Effector memory CD4-positive, alpha-beta T cell (primary cell): Measurements from ENCODE around the gene PGBD4.

Source experiments
- DNase-seq, 3 donors: peaks; one replicate each; pipeline ENCODE4 v3.0.0-alpha.2; 2020
- H3K27ac ChIP-seq: 2 replicates; pipeline ENCODE4 v1.7.0; 2013; ENCODE audit warnings: mild to moderate bottlenecking, low read length, moderate library complexity; ENCODE audit not compliant: insufficient read depth, poor library complexity, severe bottlenecking
- H3K27me3 ChIP-seq: replicated peaks from 2 replicates; pipeline ENCODE4 v1.7.0; 2013; ENCODE audit warnings: mild to moderate bottlenecking, low read length; ENCODE audit not compliant: insufficient read depth, control insufficient read depth, poor library complexity, severe bottlenecking
- H3K36me3 ChIP-seq: 2 replicates; pipeline ENCODE4 v1.7.0; 2013; ENCODE audit warnings: mild to moderate bottlenecking, low read length, moderate library complexity; ENCODE audit not compliant: control insufficient read depth, insufficient read depth
- H3K4me1 ChIP-seq: 2 replicates; pipeline ENCODE4 v1.7.0; 2013; ENCODE audit warnings: low read length, mild to moderate bottlenecking; ENCODE audit not compliant: control insufficient read depth, insufficient read depth, poor library complexity, severe bottlenecking
- H3K4me3 ChIP-seq: 2 replicates; pipeline ENCODE4 v1.7.0; 2013; ENCODE audit warnings: low read length, low read depth, mild to moderate bottlenecking; ENCODE audit not compliant: insufficient read depth, poor library complexity, severe bottlenecking
- H3K9me3 ChIP-seq: 2 replicates; pipeline ENCODE4 v1.7.0; 2013; ENCODE audit warnings: mild to moderate bottlenecking, low read length, moderate library complexity; ENCODE audit not compliant: control insufficient read depth
- total RNA-seq, 3 donors: gene quantifications; one replicate each; lab custom pipeline; 2026; lab: John Stamatoyannopoulos, UW

PGBD4 gene
- 11.4 to 25.6 (median 23.8) reads per million in 3 donors for total RNA-seq

GRCh38 chr15:34101366-34102174, at the start of gene PGBD4, which contains the start of gene EMC7:
TSS of gene PGBD4 (plus strand) at chr15:34102083. CDS start at chr15:34102532, 449 bp downstream.
TSS of gene EMC7 (minus strand) at chr15:34101862. CDS start at chr15:34101839, 23 bp downstream.
- H3K9me3 ChIP-seq = no peaks in the 10 kb centered on the region
- no peaks in the 10 kb centered on the region for H3K27me3 ChIP-seq
- H3K4me1 ChIP-seq = peaks cover 11% of the 10 kb centered on the region
- peak; percentile 99 for DNase-seq
- H3K27ac ChIP-seq = peak within 1 kb of the TSS; percentile 95
- no peaks in the 10 kb centered on the region for H3K36me3 ChIP-seq
- peak within 1 kb of the TSS; percentile 89 for H3K4me3 ChIP-seq

- H3K4me1 ChIP-seq = no peaks in the 10 kb centered on the region
- no peaks in the 10 kb centered on the region for H3K27me3 ChIP-seq
- no peak overlapping the region for H3K4me3 ChIP-seq
- no peaks in the 10 kb centered on the region for H3K36me3 ChIP-seq
- no peak for DNase-seq
- no peaks in the 10 kb centered on the region for H3K9me3 ChIP-seq
- H3K27ac ChIP-seq = no peak overlapping the region
These were observed 47.7 kb upstream of the PGBD4 start for GRCh38 chr15:34054081-34054707.

DNA sequence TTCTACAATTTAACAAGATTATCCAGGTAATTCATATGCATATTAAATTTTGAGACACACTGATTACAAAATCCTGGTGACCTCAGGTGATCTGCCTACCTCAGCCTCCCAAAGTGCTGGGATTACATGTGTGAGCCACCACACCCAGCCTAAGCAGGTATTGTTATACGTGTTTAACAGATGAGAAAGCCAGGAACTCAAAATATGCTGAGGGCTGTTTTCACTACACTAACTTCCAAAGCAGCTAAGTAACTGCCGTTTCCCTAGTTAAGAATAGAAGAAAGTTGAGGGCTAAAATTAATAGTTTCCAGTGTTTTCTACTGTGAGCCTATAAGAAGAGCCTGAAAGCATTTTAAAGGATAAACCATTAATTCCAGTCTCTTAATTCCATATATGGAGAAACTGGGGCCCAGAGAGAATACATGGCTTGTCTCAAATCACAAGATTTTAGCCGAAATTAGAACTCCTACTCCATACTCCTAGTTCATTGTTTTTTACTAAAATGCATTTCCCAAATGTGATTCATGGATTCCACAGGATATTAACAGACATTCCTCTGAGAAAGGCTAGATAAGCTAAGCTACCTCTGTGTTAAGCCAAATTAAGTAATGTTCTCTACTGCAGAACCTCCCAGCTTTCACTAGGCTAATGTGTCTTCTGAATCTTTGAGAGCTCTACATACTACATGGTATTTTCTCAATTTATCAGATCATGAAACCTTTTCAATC, 45.9 kb upstream of the PGBD4 start:
- DNase-seq = no peak
- no peak overlapping the region for H3K27ac ChIP-seq

GRCh38 chr15:34056911-34057310, 45.0 kb upstream of the PGBD4 start:
- Histone ChIP-seq H3K36me3 (no peaks in the 10 kb centered on the region), H3K27ac (no peak overlapping the region), H3K4me3 (no peak overlapping the region), H3K4me1 (no peaks in the 10 kb centered on the region), H3K9me3 (no peaks in the 10 kb centered on the region), H3K27me3 (no peaks in the 10 kb centered on the region)
- no peak for DNase-seq

More for the DNA sequence above, 45.9 kb upstream of the PGBD4 start:
- H3K36me3 ChIP-seq = no peaks in the 10 kb centered on the region
- no peaks in the 10 kb centered on the region for H3K9me3 ChIP-seq
- no peak overlapping the region for H3K4me3 ChIP-seq
- H3K27me3 ChIP-seq = no peaks in the 10 kb centered on the region
- H3K4me1 ChIP-seq = no peaks in the 10 kb centered on the region

DNA sequence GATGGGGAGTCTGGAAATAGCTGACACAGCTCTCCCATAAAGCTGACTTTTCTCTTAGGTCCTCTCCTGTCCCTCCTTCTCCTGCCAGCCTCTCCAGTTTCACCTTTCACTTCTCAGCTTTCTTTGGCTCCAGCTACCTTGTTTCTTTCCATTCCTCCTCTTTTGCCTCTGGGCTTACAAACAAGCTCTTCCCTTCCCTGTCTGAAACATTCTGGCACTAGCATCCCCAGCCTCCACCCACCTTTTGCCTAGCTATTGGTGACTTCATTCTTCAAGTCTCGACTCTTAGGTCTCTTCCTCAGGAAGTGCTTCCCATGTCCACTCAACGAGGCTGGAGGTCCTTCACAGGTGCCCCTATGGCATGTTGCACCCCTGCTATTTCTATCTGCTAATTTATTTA, 42.4 kb upstream of the PGBD4 start:
- Histone ChIP-seq H3K9me3 (no peaks in the 10 kb centered on the region), H3K27ac (no peak overlapping the region), H3K27me3 (no peaks in the 10 kb centered on the region), H3K4me1 (no peaks in the 10 kb centered on the region), H3K36me3 (no peaks in the 10 kb centered on the region), H3K4me3 (no peak overlapping the region)
- no peak for DNase-seq

GRCh38 chr15:34059946-34060345, 41.9 kb upstream of the PGBD4 start:
- no peaks in the 10 kb centered on the region for H3K27me3 ChIP-seq
- no peaks in the 10 kb centered on the region for H3K36me3 ChIP-seq
- no peak overlapping the region for H3K4me3 ChIP-seq
- H3K27ac ChIP-seq = no peak overlapping the region
- no peak for DNase-seq
- no peaks in the 10 kb centered on the region for H3K4me1 ChIP-seq
- H3K9me3 ChIP-seq = no peaks in the 10 kb centered on the region

DNA sequence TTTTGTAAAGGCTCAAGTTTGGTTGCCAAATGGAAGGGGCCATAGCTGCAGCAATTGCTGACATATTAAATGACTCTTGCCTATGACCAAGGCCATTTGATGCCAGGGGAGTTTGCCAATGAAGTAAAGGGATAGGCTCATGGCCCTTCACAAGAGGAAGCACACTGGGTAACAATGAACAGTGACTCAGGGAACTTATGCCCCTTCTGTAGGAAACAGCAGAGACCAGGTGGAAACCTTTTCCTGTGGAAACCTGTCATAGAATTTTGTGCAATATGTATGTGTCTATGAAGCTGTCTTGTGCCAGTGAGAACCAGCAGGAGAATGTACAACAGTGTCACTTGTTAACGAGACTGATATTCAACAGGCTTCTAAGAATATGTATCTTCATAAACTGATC, 37.4 kb upstream of the PGBD4 start:
- H3K27me3 ChIP-seq = no peaks in the 10 kb centered on the region
- H3K27ac ChIP-seq = no peak overlapping the region
- H3K9me3 ChIP-seq = no peaks in the 10 kb centered on the region
- no peaks in the 10 kb centered on the region for H3K36me3 ChIP-seq
- no peak overlapping the region for H3K4me3 ChIP-seq
- H3K4me1 ChIP-seq = no peaks in the 10 kb centered on the region
- no peak for DNase-seq

DNA sequence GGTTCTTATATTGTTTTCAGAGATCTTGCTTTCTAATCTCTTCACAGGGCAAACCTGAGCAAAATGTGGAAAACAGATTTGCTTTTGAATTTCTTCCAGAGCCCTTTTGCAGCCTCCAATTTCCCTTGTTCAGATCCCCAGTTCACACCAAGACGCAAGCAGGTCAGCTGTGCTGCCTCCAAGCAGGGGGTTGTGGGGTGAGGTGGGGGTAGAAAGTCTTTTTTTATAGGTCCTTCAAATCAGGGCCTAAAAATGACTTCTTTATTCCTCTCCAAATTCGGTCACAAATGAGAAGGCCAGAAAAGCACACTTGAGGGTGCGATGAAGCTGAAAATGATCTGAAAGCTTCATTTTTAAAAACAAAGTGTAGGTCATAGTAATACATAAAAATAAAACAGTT, 36.6 kb upstream of the PGBD4 start:
- Histone ChIP-seq H3K36me3 (no peaks in the 10 kb centered on the region), H3K27me3 (no peaks in the 10 kb centered on the region), H3K27ac (no peak overlapping the region), H3K4me3 (no peak overlapping the region), H3K4me1 (no peaks in the 10 kb centered on the region), H3K9me3 (no peaks in the 10 kb centered on the region)
- DNase-seq = no peak

- Histone ChIP-seq H3K36me3 (no peaks in the 10 kb centered on the region), H3K27ac (no peak overlapping the region), H3K27me3 (no peaks in the 10 kb centered on the region), H3K4me3 (no peak overlapping the region), H3K9me3 (no peaks in the 10 kb centered on the region), H3K4me1 (no peaks in the 10 kb centered on the region)
- DNase-seq = no peak
These were observed 35.9 kb upstream of the PGBD4 start for GRCh38 chr15:34065941-34066340.

DNA sequence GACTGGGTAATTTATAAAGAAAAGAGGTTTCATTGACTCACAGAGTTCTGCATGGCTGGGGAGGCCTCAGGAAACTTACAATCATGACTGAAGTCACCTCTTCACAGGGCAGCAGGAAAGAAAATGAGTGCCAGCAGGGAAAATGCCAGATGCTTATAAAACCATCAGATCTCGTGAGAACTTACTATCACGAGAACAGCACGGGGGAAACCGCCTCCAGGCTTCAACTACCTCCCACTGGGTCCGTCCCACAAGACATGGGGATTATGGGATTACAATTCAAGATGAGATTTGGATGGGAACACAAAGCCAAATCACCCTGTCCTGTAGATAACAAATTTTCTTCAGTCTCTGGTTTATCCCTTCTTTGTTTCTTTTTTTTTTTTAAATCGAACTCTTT, 31.9 kb upstream of the PGBD4 start:
- no peaks in the 10 kb centered on the region for H3K27me3 ChIP-seq
- DNase-seq = no peak
- H3K9me3 ChIP-seq = no peaks in the 10 kb centered on the region
- no peaks in the 10 kb centered on the region for H3K36me3 ChIP-seq
- no peak overlapping the region for H3K27ac ChIP-seq
- H3K4me1 ChIP-seq = no peaks in the 10 kb centered on the region
- H3K4me3 ChIP-seq = no peak overlapping the region
